GM13977 (cell line): Measurements from ENCODE around the gene LIX1L.
A peak's percentile ranks its signal among the peaks of the same experiment; 100 is the strongest.

Source experiments
- DNase-seq: peaks from one replicate; pipeline ENCODE4 v3.0.0; 2012; ENCODE audit warnings: low spot score
- CTCF ChIP-seq: IDR thresholded peaks from 2 replicates; pipeline ENCODE4 v1.5.1; 2012; ENCODE audit warnings: mild to moderate bottlenecking, control low read depth; ENCODE audit not compliant: insufficient read depth; ENCODE audit errors: extremely low read depth, missing control alignments
- in situ Hi-C: fragments of 300-500 bp; cut with MboI; formaldehyde crosslinking; loops from one replicate; pipeline ENCODE4 v1.12.0; 2022; ENCODE audit warnings: low sequenced_read_pairs, low pct_unique_long_range_greater_than_20kb, mixed read lengths, inconsistent platforms; ENCODE audit not compliant: unreplicated experiment

LIX1L gene

DNA sequence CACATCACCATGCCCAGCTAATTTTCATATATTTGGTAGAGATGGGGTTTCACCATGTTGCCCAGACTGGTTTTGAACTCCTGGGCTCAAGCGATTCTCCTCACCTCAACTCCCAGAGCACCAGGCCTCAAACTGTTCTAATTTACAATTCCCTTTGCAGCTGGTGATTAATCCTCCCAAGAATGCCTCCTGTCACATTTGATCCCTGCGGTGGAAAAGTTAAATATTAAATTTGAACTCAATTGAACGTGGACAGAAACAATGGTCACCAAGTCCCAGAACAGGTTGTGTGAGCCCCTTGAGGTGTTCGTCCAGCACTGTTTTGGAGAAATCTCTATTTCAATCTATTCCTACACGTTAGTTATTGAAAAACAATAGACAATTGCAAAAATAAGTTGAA lies 70.2 kb downstream of the LIX1L start:
- in situ Hi-C loops, result loop anchor here (25.0 kb wide), 1 partner anchor 125 kb away; the partner anchor contains the start of gene HJV
- DNase-seq, result no peak
- no peak for TF ChIP-seq CTCF

GRCh38 chr1:145886816-145887215 lies 71.0 kb downstream of the LIX1L start:
- in situ Hi-C loops, result loop anchor here (25.0 kb wide), 1 partner anchor 125 kb away; the partner anchor contains the start of gene HJV
- no peak for DNase-seq
- TF ChIP-seq CTCF, result no peak

DNA sequence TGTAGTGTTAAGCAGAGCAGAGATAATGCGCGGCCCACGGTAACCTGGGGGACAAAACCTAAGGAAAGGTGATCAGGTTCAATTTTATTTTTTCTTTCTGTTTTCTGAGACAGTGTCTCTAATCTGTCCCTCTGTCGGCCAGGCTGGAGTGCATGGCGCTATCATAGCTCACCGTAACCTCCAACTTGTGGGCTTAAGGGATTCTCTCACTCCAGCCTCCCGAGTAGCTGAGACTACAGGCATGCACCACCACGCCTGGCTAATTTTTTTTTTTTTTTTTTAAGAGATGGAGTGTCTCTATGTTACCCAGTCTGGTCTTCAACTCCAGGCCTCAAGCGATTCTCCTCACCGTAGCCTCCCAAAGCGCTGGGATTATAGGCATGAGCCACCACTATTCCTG lies 71.4 kb downstream of the LIX1L start:
- in situ Hi-C loops, result loop anchor here (25.0 kb wide), 1 partner anchor 126 kb away; the partner anchor contains the start of gene HJV
- TF ChIP-seq CTCF, result no peak
- no peak for DNase-seq

DNA sequence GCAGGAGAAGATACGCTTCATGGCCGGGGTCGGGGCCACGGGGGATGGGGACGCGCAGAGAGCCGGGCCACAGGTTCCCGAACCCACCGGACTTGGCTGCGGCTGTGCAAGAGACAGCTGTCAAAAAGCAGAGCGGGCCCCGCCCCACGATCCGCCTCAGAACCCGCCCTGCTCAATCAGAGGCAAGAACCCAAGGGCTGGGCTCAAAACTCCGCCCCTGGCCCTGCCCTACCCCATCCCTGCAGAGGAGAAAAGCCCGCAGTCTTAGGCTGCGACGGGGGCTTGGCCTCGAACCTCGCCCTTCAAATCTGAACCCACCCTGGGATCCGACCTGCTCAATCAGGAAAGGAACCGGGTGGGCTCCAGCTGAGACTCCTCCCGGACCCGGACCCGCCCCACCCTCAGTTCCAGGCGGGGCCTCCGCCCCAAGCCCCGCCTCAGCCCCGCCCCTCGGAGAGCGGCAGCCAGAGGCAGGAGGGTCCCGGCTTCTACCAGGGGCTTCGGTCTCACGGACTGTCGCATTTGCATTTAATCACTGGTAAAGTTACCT lies 72.0 kb downstream of the LIX1L start, which contains the start of gene ANKRD35:
ANKRD35 (minus strand) TSS at position 129 of the 550 bp plus-strand sequence; CDS start at position 21, 108 bp downstream.
- peak; percentile 96 for DNase-seq
- TF ChIP-seq CTCF, result no peak

GRCh38 chr1:145884675-145885074 lies 73.1 kb downstream of the LIX1L start:
- in situ Hi-C loops, result loop anchor here (25.0 kb wide), 1 partner anchor 128 kb away; the partner anchor contains the start of gene HJV
- no peak for DNase-seq
- TF ChIP-seq CTCF, result no peak

More for the DNA sequence above, 72.0 kb downstream of the LIX1L start, which contains the start of gene ANKRD35:
- in situ Hi-C loops, result loop anchor here (25.0 kb wide), 1 partner anchor 126 kb away; the partner anchor contains the start of gene HJV
